HTR-8/SVneo (cell line): ENCODE data around the gene ABCA2.
A peak's percentile ranks its signal among the peaks of the same experiment; 100 is the strongest.

Source experiments
- DNase-seq: peaks from one replicate; pipeline ENCODE4 v3.0.0; 2011; ENCODE audit warnings: low spot score, mixed read lengths; ENCODE audit not compliant: insufficient read length
- FAIRE-seq: peaks from 2 replicates; lab custom pipeline; 2011; peaks lifted over from hg19 to GRCh38; lab: Jason Lieb, UNC

Gene ABCA2, protein sequence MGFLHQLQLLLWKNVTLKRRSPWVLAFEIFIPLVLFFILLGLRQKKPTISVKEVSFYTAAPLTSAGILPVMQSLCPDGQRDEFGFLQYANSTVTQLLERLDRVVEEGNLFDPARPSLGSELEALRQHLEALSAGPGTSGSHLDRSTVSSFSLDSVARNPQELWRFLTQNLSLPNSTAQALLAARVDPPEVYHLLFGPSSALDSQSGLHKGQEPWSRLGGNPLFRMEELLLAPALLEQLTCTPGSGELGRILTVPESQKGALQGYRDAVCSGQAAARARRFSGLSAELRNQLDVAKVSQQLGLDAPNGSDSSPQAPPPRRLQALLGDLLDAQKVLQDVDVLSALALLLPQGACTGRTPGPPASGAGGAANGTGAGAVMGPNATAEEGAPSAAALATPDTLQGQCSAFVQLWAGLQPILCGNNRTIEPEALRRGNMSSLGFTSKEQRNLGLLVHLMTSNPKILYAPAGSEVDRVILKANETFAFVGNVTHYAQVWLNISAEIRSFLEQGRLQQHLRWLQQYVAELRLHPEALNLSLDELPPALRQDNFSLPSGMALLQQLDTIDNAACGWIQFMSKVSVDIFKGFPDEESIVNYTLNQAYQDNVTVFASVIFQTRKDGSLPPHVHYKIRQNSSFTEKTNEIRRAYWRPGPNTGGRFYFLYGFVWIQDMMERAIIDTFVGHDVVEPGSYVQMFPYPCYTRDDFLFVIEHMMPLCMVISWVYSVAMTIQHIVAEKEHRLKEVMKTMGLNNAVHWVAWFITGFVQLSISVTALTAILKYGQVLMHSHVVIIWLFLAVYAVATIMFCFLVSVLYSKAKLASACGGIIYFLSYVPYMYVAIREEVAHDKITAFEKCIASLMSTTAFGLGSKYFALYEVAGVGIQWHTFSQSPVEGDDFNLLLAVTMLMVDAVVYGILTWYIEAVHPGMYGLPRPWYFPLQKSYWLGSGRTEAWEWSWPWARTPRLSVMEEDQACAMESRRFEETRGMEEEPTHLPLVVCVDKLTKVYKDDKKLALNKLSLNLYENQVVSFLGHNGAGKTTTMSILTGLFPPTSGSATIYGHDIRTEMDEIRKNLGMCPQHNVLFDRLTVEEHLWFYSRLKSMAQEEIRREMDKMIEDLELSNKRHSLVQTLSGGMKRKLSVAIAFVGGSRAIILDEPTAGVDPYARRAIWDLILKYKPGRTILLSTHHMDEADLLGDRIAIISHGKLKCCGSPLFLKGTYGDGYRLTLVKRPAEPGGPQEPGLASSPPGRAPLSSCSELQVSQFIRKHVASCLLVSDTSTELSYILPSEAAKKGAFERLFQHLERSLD (N-terminal part only)

DNA sequence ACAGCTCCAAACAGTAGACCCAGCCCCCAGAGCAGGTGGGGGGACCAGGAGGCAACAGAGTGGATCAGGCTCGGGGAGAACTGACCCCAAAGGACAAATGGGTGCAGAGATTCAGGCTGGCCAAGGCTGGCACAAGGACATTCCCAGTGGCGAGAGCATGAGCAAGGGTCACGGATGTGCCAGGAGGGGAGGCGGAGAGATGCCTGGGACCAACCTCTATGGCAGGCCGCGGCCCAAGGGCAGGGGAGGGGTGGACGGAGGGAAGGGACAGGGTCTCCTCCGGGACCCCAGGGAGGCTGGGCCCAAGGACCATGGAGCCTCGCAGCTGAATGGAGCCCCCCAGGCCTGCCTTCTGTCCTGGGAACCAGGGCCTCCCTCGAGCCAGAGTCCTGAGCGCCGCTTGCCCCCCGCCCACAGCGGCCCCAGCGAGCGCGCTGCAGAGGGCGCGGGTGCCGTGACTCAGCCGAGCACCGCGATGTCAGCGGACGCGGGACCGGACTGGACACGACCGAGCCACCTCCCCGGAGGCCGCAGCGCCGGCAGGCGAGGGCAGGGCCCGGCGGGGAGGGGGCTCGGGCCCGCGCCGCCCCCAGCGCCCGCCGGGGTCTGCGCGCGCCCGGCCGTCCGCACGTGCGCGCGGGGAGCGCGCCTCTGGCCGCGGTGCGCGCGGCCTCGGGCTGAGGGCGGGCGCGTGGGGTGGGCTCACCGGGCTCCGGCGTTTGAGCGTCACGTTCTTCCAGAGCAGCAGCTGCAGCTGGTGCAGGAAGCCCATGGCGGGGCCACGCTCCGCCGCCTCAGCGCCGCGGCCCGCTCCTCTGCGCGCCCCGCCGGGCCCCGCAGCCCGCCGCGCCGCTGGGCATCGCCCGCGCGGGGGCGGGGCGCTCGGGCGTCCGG, at the start of gene ABCA2:
TSS of gene ABCA2 (minus strand) at position 869 of the 894 bp plus-strand sequence. CDS start at position 772, 97 bp downstream.
- peak; percentile 60 for FAIRE-seq
- DNase-seq: no peak

DNA sequence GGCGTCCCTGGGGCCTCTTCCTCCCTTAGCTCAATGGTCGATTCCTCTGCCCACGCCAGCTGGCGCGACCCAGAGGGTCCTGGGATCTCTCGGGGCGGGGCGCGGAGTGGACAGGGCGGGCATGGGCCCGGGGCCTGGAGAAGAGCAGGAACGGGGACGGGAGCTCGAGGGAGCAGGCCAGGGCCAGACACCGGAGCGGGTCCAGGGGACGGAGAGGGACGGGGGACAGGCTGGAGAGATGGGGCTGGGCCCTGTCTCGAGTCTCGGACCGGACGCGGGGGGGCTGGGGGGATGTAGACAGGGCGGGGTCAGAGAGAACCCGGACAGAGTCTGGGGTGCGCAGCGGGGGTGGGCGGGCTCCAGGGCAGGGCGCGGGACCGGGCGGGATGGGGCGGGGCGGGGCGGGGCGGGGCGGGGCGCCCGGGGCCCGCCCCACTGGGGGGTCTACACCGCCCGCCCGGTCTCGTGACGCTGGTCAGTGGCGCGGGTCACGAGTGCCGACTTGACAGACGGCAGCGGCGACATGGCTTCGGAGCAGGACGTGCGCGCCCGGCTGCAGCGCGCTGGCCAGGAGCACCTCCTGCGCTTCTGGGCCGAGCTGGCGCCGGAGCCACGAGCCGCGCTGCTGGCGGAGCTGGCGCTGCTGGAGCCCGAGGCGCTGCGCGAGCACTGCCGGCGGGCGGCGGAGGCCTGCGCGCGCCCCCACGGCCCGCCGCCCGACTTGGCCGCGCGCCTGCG, 49.1 kb upstream of the ABCA2 start, which contains the start of gene UAP1L1:
TSS of gene UAP1L1 (plus strand) at position 508 of the 738 bp plus-strand sequence. CDS start at position 524, 16 bp downstream.
- peak; percentile 56 for DNase-seq

DNA sequence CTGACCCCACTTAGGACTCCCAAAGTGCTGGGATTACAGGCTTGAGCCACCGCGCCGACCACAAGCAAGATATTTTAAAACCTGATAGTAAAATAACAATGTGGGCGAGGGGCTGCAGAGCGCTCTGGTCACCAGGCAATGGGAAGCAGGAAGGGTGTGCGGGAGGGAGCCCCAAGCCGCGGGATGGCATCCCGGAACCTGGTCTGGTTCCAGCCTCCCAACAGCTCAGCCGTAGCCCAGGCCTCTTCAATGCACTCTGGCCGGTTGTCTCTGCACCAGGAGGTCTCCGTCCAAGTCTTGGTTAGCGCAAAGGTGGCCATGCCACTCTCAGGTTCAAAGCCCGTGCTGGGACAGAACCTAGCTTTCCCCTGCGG, 48.6 kb upstream of the ABCA2 start:
- FAIRE-seq: no peak
- DNase-seq: no peak

More for the DNA sequence above, 49.1 kb upstream of the ABCA2 start, which contains the start of gene UAP1L1:
- peak; percentile 79 for FAIRE-seq

DNA sequence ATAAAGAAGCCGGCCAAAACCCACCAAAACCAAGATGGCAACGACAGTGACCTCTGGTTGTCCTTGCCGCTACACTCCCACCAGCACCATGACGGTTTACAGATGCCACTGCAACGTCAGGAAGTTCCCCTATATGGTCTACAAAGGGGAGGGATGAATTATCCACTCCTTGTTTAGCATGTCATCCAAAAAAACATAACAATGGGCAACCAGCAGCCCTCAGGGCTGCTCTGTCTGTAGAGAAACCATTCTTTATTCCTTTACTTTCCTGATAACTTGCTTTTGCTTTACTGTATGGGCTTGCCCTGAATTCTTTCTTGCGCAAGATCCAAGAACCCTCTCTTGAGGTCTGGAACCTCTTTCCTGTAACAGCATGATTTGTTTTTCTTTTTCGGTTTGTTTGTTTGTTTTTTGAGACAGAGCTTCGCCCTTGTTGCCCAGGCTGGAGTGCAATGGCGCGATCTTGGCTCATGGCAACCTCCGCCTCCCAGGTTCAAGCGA, 47.3 kb upstream of the ABCA2 start:
- DNase-seq (no peak), FAIRE-seq (no peak)

DNA sequence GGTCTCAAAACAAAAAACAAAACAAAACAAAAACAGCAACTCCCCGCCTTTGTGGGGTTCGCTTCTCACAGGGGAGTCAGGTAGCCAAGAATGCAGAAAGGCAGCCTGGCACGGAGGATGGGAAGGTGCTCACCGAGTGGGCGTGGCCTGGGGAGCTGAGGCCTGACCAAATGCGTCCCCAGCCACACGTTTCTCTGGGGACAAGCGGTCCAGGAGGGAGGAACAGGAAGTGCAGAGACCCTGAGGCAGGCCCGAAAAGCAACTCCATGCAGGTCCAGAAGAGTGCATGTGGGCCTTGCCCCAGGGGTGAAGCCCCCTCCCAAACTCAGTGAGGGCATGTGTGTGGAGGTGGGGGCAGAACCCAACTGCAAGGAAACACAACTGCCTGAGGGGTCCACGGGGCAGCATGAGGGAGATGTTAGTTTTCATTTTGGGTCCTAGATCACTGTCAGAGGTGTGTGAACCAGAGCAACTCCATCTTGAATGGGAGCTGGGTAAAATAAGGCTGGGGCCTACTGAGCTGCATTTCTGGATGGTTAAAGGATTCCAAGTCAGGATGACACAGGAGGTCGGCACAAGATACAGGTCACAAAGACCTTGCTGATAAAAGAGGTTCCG, 46.7 kb upstream of the ABCA2 start:
- no peak for FAIRE-seq
- DNase-seq: no peak

DNA sequence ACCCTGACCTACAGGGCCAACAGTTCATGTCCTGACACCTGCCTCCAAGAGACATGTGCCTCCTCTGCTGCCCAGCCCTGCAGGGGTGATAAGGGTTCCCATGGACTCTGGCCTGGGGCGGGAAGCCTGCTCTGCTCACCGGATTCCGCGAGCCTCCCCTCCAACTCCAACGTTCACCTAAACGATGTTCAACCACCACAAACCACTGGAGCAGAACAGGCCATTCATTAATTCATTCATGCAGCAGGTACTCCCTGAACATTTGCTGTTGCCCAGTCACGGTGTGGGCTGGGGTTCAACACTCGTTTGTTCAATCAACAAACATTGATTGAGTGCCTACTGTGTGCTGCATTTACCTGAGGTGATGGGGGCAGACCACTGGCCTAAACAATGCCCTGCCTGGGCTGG, 46.0 kb upstream of the ABCA2 start:
- FAIRE-seq: no peak

DNA sequence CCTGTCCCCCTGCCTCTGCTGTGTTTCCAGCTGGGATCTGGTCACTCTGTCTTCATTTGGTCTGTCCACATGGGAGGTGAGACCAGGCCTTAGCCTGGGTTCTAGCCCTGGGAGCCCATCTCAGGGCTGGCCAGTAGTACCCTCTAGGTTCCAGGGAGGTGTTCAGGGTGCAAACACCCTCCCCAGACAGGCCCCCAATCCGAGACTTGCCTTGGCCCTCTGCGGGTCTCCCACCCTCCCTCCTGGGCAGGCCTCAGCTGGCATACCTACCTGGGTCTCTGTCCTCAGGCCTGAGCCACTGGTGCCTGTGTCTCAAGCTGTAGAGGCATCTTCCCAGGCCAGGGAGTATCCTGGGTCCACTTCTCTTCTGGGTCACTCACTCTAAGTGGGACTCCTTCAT, 43.2 kb upstream of the ABCA2 start:
- DNase-seq (no peak), FAIRE-seq (no peak)

More for the DNA sequence above, 46.0 kb upstream of the ABCA2 start:
- no peak for DNase-seq

DNA sequence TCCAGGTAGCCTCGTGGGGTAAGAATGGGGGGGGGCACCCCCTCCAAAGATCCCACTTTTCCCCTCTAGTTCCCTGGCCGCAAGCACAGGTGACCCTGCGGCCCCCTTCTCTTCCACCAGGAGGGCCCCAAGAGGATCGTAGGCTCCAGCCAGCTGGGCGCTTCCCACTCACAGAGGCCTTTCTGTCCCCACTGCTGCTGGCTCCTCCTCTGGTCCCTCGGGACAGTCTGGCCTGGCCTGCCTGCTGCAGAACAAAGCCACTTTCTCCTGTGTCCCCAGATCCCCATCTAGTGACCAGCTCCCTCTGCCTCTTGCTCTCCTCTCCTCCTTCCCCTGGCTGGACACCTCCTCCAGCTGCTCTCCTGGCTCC, 42.9 kb upstream of the ABCA2 start:
- no peak for DNase-seq
- FAIRE-seq: no peak

DNA sequence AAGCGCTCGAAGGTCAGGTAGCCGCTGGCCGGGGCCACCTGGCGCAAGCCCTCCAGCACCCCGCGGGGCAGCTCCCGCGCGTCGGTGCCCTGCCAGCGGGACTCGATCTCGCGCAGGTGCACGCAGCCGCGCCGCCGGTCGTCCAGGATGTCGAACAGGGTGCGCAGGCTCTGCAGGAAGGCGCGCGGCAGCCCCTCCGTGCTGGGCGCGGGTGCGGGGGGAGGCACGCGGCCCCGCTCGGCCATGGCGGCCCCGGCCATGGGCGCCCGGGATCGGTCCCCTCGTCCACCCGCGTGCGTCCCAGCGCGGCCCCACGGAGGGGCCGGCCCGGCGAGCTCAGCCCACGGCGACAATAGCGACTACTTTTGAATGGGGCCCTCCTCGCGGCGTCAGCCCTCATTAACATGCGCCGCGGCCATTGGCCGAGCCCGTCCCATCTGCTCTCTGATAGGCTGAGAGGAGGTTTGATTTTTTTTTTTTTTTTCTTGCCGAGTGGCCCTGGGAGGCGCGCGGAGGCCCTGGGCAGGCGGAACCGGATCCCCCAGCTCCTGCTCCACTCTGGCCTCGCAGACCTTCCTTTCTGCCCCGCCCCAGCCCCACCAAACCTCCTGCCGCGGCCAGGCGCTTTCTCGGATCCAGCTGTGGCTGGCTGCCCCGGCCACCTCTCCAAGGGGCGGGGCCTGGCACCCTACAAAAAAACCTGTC, 42.3 kb upstream of the ABCA2 start, which contains the start of gene SAPCD2:
TSS of gene SAPCD2 (minus strand) at position 357 of the 705 bp plus-strand sequence. CDS start at position 260, 97 bp downstream.
- FAIRE-seq (no peak), DNase-seq (peak; percentile 90)

DNA sequence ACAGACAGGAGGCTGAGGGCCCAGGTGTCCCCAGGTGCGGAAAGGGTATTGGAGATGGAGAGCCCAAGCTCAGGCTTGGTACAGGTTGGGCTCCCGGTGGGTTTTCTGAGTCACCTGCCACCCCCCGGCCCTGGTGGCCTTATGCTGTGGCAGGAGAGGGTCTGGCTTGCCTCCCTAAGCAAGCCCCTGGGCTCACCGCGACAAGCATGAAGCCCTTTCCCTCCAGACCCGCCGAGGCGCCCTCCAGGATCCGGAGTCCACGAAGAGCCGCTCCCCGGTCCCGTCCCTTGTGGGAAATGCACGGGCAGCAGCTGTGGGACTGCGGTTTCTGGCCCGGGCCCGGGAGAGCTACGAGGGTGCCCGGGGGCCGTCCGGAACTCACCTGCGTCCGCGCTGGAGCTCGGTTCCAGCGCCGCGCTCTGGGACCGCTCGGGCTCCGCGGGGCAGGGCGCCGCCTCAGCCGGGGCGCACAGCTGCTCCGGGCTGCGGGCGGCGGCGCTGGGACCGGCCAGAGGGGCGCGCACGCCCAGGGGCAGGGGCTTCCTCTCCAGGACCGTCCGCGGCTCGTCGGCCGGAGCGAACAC, 41.6 kb upstream of the ABCA2 start:
- DNase-seq: no peak

DNA sequence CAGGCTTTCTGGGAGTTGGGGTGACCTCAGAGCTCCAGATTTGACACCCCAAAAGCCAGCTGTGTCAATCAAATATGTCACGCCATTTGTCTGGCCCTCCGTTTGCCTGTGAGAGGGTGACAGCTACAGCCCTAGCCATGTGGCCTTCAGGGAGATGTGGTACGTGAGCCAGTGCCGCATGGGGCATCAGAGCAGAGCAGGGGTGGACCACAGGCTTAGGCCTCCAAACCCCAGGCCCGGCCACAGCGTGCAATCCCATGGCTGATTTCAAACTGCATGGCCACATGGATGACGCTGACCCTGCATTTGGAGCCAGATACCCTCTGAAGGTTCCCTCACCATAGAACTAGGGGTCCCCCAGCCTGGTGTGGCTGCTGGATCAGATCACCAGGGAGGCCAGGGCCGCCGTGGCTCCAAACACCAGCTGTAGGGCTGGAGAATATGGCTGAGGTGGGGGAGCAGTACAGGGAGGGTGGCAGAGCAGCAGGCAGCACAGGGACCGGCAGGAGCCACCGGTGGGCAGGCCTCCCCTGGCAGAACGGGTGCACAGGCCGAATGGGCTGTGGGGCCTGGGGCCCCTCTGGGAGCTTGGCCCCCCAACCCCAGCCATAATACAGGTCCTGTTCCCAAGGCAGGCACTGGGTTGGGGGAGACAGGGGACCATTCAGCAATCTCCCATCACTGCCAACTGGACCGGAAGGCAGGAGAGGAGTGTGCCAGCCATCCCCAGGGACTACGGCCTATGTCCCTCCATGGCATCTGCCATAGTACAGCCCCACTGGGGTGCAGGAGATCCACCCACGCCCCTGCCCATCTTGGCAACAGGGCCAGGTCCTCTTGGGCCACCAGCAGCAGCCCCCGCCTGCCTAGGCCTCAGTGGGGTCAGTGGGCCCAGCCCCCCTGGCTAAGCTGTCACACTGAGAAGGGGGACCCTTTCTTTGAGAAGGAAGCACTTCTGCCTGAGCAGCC, 40.8 kb upstream of the ABCA2 start:
- DNase-seq: no peak
- FAIRE-seq: no peak

More for the DNA sequence above, 41.6 kb upstream of the ABCA2 start:
- no peak for FAIRE-seq

DNA sequence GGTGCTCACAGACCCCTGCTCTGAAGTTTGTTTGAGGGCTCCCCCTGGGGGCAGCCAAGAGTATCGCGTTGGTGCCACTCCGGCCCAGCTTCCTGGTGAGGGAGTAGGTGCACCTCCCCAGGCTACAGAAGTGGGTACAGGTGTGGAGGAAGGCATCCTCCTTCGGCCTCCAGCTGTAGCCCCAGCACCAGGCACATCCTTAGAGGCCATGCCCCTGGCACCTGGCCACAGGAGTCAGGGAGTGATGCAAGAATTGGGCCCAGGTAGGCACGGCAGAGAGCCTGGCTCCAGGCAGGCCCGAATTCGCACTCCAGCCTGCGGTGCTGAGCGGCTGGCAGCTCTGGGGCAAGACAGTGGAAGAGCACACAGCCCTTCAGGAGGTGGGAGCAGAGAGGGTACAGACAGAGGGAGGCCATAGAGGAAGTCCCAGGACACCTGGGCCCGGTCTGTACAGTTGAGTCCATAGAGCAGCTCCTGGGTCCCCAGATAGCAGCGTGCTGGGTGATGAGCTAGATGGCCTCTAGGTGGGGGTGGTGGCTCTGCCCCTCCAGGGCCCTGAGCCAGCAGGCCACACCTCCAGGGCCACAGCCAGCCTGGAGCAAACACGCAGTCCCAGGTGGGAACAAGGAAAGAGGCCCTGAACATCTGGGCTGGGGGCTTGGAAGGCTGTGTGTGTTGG, 40.0 kb upstream of the ABCA2 start:
- DNase-seq (peak; percentile 73), FAIRE-seq (no peak)

DNA sequence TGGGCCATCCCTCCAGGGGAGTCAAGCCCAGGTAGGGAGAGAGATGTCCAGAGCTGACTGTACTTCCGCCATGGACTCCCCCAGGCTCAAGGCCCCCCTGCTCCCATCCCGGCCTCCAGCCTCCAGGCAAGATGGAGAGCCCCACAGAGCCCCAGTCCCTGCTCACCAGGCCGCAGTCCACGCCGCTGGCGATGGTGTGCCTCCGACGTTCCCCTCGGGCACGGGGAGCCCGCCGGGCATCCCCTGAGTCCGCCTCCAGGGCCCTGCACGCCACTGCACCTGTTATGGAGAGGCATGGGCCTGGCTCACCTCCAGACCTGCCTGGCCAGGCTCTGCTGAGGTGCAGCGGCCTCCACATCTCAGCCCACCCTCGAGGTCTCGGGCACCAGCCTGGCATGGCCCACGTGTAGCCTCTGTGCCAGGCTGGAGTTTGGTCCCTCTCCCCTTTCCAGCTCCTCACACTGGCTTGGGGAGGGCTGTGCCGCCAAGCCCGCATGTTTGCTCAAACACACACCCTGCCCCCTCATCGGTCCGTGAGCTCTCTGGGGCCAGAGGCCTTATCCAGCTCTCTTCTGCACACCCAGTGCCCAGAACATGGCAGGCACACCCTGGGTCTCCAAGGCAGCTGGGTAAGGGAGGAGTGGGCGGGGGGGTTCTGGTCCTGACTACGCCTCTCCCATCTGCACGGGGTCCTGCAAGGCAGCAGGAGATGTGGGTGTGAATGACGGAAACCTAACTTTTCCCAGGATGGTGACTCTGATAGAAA, 38.2 kb upstream of the ABCA2 start:
- FAIRE-seq (no peak), DNase-seq (no peak)

DNA sequence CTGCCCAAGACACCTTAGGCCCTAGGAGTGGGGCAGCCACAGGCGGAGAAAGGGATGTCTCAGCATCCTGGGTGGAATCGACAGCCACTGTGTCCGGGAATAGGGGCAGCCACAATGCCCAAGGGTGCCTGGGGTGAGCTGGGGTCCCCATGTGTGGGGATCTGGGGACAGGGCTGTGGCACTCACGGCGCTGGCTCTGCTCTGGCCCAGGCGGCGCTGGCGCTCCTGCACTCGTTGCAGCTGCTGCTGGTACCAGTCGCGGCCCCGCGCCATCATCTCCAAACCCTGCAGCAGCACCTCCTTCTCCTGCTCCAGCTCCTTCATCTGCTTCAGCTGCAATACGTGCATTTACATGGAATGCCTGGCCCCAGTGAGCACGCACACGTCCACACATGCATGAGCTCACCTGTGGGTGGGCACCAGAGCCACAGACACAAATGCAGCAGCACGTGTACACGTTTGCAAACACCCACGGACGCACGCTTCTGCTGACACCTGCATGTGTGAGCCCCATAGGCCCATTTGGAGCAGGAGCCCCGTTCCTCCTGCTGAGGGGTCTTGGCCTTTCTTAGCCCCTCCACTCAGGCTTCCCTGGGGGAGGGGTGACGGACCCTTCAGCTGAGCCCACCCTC, 37.4 kb upstream of the ABCA2 start:
- FAIRE-seq (no peak), DNase-seq (no peak)
